IPS-18c (cell line): ENCODE data around the gene FER1L5.
A peak's percentile ranks its signal among the peaks of the same experiment; 100 is the strongest.

ENCODE experiments used
- H3K4me3 ChIP-seq: 2 replicates; pipeline ENCODE4 v1.7.0; 2013; ENCODE audit warnings: low read depth, mild to moderate bottlenecking, low read length, moderate library complexity; ENCODE audit not compliant: insufficient read depth
- H3K9me3 ChIP-seq: one replicate; pipeline ENCODE4 v1.6.1; 2013; ENCODE audit warnings: mild to moderate bottlenecking, low read length, moderate library complexity; ENCODE audit not compliant: control insufficient read depth, insufficient read depth

FER1L5 gene

DNA sequence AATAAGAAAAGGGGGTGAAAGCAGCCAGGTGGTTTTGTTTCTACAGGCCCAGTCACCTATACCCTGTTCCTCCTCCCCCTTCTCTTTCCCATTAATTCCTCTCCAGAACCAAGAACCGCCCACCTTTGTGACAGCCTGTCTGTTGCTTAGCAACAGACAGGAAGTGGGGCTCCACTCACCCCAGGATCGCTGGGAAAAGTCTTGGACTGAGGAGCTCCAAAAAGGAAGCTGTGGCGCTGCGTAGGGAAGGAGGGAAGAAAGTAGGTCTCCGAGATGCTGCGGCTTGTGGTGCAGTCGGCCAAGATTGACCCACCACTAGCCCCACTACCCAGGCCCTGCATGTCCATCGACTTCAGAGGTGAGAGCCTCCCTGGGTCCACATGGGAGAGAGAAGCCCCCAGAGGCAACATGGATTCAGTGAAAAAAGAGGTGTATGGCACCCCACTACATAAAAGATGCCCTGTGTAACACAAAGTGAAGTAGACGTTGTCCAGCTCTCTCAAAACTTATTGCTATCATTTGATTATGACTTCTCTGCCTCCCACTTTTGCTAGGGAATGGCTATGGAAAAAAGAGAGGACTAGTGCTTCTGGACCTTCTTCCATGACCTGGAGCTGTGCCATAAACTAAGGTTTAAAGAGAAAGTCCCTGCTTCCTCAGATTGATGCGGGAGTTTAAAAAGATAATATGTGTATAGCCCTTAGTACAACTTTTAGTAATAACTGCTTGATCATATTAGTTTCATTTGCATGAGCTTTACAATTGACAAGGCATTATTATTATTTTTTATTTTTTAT lies at the start of gene FER1L5:
TSS of gene FER1L5 (plus strand) at position 201 of the 797 bp plus-strand sequence. CDS start at position 274, 73 bp downstream.
- Histone ChIP-seq H3K9me3 (no peaks in the 10 kb centered on the region), H3K4me3 (peak within 1 kb of the TSS; percentile 38)

DNA sequence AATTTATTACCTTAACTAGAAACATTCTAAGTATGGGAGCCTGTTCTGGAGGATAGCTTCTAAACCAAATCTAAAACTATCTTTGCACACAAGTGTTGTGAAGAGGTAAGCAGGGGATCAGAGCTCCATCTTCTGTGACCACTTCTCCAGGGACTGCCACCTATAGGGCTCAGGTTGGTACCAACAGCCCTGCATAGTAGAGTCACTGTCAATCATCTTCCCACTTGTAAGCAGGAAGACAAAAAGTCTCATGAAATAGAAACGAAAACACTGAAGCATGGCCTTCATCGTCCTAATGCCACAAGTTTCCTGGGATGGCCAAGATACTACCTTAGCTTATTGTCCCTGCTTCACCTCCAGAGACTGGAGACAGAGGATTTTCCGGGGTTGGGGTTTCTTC lies 48.3 kb upstream of the FER1L5 start:
- no peak overlapping the region for H3K4me3 ChIP-seq
- no peaks in the 10 kb centered on the region for H3K9me3 ChIP-seq

DNA sequence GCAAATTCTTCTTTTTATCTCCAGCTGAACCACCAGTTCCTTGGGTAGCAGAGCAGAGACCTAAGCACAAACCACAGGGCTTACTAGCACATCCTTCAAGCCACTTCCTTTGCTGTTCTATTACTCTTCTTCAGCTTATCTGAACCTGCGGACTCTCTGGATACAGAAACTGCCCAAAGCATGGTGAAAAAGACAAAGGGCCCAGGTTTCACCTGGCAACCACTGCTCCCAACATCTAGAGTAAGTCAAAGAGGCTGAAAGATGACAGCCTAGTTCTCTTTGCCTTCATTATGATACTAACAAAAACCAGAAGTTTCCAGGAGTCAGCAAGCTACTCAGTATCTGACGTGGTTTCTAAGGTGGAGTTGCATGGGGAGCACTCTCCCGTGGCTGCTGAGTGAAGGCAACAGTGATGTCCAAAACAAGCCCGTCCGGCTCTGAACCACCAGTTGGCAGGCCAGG lies 47.8 kb upstream of the FER1L5 start:
- Histone ChIP-seq H3K9me3 (no peaks in the 10 kb centered on the region), H3K4me3 (no peak overlapping the region)

DNA sequence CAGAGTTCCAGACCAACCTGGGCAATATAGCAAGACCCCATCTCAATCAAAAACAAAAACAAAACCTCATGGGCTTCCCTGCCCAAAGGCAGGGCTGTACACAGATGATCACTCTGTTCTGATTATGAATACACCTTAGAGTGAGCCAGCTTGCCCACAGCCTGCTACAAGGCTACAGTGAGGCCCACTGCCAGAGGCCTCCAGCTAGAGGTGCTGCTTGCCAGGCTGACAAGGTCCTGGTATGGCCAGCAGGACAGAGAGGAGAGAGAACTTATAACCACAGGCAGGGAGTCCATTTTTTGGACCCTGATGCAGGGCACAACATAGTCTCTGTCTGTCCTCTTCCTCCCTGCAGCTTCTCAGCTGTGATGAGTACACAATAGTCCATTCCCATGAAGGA lies 46.0 kb upstream of the FER1L5 start:
- no peak overlapping the region for H3K4me3 ChIP-seq
- H3K9me3 ChIP-seq = no peaks in the 10 kb centered on the region

DNA sequence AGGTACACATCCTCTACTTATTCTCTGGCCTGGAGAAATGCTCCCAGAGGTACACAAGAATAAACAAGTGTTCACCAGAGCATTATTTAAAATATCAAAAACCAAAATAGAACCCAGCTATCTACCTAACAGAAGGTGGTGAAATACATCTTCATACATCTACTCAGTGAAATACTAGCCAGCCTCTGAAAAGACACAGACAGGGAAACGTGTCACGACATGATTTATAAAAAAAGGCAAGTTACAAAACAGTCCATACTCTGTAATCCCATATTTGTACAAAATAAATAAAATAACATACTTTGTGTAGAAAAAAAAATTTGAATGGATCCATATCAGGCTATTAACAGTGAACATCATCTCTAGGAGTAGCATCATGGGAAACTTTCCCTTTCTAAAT lies 42.6 kb upstream of the FER1L5 start:
- H3K4me3 ChIP-seq = no peak overlapping the region
- H3K9me3 ChIP-seq = peaks cover 2% of the 10 kb centered on the region

DNA sequence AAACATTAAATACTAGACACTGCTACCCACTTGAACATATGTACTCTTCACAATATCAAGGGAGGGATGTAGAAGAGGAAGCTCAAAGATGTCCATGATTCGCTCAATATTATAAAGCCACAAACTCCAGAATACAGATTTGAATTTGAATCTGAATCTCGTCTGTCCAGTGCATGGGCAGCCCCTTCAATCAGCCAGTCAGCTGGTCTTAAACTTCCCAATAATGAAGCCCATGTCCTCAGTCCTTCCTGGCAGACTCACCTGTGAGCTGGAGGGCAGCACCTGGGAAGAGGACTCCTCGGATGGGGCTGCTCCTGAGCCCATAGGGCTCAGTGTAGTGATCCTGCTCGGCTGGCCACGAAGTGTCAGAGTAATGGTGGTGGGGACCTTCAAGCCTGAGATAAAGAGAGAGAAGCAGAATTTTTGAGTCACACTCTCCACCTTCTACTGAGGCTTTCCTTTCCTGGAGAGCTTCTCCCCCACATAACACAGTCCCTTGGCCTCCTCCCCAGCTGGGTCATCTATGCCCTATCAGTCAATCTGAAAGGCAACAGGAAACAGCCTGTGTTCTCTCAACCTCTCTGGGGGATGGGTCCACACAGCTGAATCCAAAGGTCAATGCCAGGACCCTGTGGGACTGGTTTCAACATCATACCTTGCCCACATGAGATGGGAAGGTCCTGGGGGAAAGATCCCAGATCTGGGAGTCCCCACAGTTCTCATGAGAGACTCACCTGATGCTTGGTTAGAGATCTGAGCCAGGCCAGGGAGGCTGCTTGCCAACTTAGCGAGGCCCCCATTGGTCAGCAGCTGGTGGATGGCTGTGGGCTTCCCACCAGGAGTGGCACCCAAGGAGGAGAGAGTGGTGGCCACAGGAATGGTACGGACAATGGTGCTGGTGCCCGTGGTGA lies 40.9 kb upstream of the FER1L5 start:
- H3K4me3 ChIP-seq = no peak overlapping the region
- H3K9me3 ChIP-seq = peaks cover 2% of the 10 kb centered on the region

DNA sequence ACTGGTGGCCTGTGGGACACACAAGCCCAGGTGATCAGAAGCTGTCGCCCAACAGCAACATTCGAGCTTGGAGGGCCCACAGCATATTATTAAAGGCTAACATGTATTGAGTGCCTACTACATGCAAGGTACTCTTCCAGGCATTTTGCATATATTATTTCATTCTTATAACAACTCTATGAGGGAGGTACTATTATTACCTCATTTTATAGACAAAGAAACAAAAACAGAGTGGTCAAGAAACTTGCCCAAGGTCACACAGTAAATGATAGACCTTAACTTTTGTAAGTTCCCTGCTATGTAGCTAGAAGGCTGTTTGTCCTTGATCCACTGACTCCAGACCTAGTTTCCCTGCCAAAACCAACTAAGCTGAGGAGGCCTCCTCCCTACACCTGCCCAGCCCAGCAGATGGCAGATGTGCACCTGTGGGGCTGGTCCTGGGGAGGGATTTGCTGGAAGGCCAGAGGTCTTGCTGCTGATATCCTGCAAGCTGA lies 40.2 kb upstream of the FER1L5 start:
- H3K4me3 ChIP-seq = no peak overlapping the region

DNA sequence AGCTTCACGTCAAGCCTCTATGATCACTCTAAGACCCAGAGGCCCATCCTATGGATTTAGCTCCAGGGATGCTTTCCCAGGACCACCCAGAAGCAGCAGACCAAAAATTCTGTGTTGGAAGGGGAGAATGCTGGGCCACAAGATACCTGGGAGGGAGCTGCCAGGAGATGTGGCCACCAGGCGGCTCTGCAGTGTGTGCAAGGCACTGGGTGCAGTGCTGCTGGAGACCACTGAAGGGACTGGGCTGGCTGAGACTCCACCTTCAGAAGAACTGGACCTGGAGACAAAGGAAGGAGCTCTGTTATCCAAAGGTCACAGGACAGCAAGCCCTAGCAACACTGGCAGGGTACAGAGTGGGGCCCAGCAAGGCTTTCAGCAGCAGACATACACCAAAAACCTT lies 38.5 kb upstream of the FER1L5 start:
- Histone ChIP-seq H3K4me3 (no peak overlapping the region), H3K9me3 (peaks cover 2% of the 10 kb centered on the region)

More for the DNA sequence above, 40.2 kb upstream of the FER1L5 start:
- H3K9me3 ChIP-seq = peaks cover 2% of the 10 kb centered on the region

DNA sequence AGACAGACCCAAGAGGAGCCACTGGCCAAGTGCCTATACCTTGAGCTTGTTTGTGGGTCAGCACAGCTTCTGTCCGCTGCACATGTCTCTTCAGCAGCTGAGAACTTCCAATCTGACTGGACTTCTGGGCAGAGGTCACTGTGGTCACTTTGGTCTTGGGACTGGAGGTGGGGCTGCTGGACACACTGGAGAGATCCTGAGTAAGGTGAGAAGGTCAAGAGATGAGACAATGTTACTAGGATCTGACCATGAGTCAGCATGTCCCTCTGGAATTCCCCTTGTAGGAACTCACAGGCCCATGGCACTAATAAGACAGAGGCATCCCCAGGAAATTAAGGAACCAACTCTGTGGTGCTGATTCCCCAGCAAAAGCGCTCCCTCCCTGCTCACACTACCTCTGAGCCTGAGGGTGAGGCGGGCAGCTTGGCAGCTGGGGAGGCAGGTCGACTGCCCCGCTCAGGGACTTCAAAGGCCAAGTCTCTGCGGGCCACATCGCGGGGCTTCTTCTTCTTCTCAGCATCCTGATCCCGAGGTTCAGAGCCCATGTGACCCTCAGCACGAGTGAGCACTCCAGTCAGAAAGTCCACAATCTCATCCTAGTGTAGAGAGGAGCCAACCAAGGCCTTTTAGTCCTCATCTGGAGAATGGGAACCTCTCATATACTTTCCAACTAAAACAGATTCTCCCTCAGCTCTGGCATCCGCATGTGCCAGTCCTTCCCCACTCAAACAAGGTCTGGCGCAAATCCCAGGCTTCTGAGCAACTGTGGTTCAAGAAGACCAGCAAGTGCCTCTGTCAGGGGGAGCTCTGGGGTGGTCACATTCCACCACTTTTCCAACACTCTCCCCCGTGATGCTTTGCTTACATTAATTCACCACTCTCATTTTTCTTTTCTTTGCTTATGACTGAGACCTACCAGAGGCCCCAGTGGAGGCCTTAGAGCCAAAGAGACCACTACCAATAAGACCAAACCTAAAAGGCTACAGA lies 33.8 kb upstream of the FER1L5 start:
- peaks cover 2% of the 10 kb centered on the region for H3K9me3 ChIP-seq
- H3K4me3 ChIP-seq = no peak overlapping the region

DNA sequence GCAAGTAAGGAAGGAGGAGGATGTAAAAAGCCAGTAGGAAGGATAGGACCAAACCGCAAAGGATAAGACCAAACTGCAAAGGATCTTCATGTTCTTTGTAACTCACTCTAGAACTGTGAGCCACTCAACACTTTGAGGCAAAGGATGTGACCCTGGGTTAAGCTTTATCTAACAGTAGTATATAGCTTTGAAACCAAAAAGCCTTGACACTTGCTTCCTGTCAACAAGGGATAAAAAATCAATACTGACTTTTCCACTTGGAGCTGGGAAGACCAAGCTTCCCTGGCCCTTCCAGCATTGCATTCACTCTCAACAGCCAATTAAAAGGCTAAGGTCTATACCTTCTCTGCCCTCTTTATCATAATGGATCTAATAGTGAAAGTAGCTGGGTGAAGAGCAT lies 26.4 kb upstream of the FER1L5 start:
- H3K9me3 ChIP-seq = no peaks in the 10 kb centered on the region

DNA sequence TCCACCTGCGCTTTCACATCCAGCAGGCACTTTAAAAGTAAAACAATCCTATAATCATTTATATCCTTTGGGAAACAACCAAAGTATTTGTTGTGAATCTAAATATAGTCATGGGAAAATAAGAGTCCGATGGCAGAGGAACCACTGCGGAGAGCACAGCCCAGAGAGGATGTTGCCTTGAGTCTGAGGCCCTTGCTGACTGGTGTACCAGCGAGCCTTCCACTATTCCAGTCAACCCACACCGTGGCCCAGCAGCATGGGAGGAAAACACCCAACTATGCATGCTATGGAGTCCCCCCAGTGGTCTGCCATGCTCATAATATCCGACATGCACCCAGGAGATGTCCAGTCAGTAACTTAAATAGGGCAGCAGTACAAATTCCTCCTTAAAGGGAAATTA lies 26.0 kb upstream of the FER1L5 start:
- H3K4me3 ChIP-seq = no peak overlapping the region
- no peaks in the 10 kb centered on the region for H3K9me3 ChIP-seq

More for the DNA sequence above, 26.4 kb upstream of the FER1L5 start:
- no peak overlapping the region for H3K4me3 ChIP-seq

DNA sequence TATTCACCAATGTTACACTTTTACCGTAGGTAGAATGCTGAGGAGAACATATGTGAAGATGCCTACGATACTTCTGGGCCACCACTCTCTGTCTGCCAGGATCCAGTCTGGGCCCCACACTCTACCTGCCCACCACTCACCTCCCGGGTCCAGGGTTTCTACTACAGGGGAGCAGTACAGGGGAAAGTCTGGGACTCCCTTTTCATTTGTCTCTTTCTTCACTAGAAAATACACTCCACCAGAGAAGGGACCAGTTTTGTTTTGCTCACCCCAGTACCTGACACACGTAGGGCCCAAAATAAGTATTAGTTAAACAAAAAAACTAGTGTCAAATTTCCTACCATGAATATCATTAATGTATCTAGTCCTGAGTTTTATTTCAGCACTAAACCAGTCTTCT lies 25.6 kb upstream of the FER1L5 start:
- Histone ChIP-seq H3K4me3 (no peak overlapping the region), H3K9me3 (no peaks in the 10 kb centered on the region)

DNA sequence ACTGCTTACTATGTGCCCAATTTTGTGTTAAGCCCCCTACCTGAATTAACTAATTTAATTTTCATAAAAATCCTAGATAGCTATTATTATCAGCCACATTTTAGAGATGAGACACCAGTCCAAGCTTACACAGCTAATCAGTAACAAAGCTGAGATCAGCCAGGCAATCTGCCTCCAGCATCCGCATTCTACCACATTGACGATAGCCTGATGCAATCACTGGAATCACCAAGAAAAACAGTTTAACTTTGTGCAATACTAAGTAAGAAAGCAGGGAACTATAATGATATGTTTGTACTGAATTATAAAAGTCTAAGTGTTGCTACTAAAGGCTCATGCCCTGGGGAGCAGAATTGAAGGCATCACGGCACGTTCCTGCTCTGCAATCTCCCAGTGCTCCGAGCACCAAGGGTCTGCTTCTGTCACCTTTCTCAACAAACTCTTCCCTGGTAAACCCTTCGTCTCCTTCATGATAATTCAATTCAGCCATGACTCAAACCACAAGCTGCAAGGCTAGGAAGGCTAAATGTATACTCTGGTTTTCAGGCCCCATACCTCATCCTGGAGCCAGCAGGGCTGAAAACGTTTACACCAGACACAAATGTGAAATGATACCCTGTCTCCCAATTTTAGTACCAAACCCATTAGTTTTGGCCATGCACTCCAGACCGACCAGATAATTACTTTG lies 23.8 kb upstream of the FER1L5 start:
- no peak overlapping the region for H3K4me3 ChIP-seq
- no peaks in the 10 kb centered on the region for H3K9me3 ChIP-seq

DNA sequence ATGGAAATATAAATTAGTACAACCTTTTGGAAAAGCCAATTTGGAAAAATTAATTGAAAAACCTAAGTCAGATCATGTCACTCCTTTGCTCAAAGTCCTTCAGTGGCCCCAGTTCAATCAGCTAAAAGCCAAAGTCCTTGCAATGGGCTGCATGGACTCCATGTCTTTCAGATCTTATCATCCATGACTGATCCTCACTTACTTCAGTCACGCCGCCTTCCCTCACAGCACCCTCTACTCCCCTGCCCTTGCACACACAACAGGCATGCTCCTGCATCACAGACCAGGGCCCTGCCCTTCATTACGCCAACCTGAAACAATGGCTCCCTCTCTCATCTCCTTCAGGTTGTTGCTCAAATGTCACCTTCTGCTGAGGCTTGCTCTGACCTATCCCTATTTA lies 20.0 kb upstream of the FER1L5 start:
- no peaks in the 10 kb centered on the region for H3K9me3 ChIP-seq
- no peak overlapping the region for H3K4me3 ChIP-seq

DNA sequence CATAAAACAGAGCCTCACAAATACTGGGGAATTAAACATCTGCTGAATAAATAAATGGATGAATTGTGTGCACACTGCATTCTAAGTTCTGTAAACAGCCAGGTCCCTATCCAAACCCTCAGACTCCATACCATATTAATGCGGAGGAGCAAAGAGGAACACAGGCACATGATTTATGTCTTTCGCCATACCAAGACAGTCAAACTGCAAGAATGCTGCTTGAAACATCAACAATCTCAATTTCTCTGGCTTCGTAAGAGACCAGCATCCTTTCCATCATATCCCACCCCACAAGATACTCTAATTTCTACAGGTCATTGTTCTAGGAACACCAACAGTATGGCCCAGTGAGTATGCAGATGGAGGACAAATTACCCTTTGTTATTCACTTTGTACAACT lies 19.4 kb upstream of the FER1L5 start:
- Histone ChIP-seq H3K4me3 (no peak overlapping the region), H3K9me3 (no peaks in the 10 kb centered on the region)
